ENCODE measurements around the gene NPTN.

The NPTN gene

DNA sequence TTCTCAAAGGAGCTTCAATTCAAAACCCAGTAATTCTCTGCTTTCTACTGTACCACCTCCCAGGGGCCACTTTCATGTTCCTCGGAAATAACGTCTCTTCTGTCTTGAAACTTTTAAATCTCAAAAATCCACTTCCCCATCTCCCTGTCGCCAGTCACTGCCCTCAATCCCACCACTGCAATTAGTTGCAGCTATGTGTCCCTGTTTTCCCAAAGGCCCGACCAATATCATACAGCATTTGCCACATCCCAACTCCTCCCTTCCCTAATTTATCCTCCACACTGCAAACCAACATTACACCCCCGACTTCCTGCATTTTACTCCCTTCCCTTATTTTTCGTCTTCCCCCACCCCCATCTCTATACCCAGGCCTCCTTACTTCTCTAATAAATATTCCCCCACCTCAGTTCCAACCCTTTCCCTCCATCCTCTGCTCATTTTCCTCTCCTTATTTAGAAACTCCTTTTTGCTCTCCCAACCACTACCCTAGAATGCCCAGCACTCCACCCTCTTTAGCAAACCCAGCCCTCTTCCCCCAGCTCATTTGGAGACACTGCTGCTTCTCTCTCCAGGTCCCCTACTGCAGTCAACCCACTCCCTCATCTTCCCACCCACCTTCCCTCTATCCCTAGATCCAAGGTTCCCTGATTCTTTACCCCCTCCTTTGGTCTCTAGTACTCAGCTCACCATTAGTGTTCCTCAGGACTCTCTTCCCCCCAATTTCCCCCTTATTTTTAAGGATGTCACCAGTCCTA lies 1.1 kb downstream of the NPTN start:
- no peak for DNase-seq

DNA sequence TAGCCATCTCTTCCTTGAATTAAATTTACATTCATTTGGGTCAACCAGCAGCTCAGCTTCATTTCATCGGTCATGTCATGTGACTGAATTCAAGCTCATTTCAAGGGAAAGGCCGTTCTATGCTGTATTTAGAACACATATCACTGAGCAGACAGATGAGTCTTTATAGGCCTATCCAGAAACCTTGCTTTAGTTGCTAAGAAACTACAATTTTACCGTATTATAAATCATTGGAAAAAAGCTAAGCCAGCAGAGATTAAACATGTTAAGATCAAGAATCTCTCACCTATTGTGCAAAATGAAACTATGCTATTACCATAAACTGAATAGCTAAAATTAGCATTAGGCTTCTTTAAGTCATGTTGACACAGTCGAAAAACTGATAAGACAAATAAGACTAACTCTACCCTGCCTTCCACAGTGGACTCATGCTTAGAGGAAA lies 2.2 kb downstream of the NPTN start:
- DNase-seq = no peak

GRCh38 chr15:73629798-73630429 lies 3.3 kb downstream of the NPTN start:
- no peak for DNase-seq

- DNase-seq = no peak
Measured at GRCh38 chr15:73628976-73629797, 4.0 kb downstream of the NPTN start.

GRCh38 chr15:73628102-73628501 lies 5.1 kb downstream of the NPTN start:
- DNase-seq = no peak

DNA sequence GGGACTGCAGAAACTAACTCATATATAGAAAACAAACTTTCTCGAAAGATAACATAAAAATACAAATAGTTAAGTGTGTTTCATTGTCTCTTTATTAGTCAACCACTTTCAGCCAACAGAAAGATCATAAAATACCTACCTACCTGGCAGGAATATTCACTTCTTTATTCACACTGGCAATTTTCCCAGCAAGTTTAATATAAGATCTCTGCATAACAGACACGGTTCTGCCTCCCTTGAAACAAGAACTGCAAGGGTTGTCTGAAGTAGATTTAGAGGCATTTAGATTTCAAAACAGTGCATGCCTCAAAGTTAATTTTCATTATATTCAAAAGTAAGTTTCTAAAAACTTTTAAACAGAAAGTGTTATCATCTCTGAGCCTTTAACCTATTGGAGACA lies 7.1 kb downstream of the NPTN start:
- DNase-seq = no peak

DNA sequence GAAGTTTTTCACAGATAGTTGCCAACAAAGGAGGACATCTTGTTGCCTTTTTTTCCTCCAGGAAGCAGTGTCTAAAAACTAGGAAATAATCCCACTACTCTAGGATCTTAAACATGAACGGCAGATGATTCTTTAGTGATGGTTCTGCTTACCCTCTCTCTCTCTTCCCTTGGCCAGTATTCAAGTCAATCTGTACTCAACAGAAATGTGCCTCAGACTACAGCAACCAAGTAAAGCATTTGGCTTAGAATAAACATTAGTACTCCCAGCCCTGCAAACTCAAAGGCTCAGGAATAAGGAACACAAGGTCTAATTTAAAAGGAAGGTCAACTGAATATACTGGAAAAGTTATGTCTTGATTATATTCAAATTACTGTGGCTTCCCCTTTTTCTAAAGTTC lies 8.7 kb downstream of the NPTN start:
- no peak for DNase-seq

DNA sequence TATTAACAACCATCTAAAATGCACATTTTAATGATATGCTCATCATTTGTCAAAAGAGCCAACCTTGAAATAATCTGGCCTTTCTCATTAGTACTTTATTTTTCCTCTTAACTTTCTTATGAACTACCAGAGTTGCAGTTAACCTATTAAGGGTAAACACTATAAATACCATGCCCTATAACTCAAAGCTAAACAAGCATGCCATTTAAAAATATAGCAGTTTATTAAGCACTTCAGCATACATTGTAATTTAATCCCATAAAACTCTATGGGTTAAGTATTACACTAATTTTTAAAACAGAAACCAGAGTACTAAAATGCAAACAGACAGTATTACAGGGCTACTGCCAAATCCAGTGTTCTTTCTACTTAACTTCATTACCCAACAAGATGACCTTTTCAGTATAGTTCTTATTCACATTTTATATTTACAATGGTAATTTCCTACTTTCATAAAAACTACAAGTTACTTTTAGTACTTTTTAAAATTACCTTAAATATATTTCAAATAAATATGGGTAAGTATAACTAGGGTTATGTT lies 11.8 kb downstream of the NPTN start:
- no peak for DNase-seq

- no peak for DNase-seq
Measured at GRCh38 chr15:73620078-73620477, 13.1 kb downstream of the NPTN start.

DNA sequence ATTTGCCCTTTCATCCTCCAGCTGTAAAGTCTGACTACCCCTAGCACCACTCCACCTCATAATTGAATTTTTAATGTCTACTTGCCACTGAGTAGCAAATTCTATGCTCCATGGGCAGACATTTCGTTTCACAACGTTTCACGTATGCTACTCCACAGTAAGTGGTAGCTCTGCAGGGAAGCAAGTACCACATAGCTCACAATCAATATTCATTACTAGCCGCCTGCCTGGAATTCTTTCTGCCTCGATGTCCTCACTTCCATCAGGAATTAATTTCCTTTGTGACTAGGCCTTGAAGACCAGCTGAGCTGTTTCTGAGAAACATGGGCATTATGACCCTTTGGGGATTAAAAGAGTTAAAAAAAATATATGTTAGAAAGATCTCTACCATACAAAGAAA lies 15.3 kb downstream of the NPTN start:
- DNase-seq = no peak

- DNase-seq = no peak
Measured at GRCh38 chr15:73617301-73617831, 15.8 kb downstream of the NPTN start.

GRCh38 chr15:73608941-73609340 lies 24.2 kb downstream of the NPTN start:
- DNase-seq = no peak

DNA sequence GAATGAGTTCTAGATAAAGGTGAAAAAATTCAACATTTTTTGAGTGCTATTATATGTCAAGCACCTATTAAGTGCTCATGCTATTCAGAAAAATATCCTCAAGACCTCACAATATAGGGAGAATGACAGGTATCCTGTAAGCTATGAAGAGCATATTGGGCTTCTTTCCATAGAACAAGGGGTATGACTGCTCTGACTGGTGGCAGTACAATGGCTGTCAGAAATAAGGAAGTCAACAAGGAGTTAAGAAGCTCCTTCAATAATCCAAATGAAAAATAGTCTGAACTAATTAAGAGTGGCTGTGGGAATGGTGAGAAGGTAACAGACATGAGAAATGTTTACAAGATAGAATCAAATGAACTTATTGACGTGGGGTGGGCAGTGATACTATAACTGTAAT lies 24.7 kb downstream of the NPTN start:
- no peak for DNase-seq

- no peak for DNase-seq
Measured at GRCh38 chr15:73607843-73608242, 25.3 kb downstream of the NPTN start.

DNA sequence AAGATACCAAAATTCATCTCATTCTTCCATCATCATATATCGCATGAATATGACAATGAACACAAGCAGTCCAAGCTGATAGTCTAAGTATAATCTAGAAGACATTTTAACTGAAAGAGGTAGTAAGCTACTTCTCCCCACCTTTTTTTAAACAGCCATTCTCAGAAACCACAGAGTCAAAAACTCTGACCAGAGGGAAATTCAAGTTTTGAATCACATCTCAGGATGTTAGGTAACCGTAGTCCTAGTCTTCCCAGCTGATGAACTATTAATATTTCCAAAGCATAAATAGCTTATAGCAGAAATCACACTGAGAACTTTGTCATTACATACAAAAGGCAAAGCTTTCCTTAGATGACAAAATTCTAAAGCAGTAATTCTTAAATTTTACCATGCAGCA lies 25.8 kb downstream of the NPTN start:
- DNase-seq = no peak

DNA sequence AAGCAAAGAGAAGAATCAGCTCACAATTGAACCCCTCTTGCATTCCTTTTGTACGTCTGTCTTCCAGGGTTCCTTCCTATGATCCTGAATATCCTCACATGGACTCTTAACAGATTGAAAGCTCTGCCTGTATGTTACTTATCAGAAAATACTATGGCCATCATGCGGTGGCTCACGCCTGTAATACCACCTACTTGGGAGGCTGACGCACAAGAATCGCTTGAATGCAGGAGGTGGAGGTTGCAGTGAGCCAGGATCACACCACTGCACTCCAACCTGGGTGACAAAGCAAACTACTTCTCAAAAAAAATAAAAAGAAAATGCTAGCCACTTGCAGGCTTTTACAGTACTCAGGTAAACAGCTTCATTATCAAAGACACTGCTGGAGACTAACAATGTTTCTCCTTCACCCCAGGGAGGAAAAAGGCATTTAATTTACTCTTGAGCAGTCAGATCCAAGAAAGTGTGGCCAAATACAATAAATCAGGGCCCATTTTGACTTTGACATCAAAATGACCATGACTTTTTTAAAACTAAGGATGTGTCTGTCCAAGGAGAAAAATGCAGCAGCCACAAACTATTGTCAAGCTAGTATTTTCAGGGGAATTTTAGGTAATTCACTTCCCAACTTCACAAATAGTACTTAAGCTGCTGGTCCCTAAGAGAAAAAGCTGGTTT lies 27.3 kb downstream of the NPTN start:
- DNase-seq = no peak

- DNase-seq = no peak
Measured at GRCh38 chr15:73604477-73604876, 28.7 kb downstream of the NPTN start.

GRCh38 chr15:73602992-73603391 lies 30.2 kb downstream of the NPTN start:
- no peak for DNase-seq

- no peak for DNase-seq
Measured at GRCh38 chr15:73602446-73602843, 30.7 kb downstream of the NPTN start.

- DNase-seq = peak in 1 of 2 experiments; percentile 6
Measured at GRCh38 chr15:73601451-73602445, 31.4 kb downstream of the NPTN start.

Data from SHP77 (cell line).